ENCODE data around the gene ASAP2.

DNA sequence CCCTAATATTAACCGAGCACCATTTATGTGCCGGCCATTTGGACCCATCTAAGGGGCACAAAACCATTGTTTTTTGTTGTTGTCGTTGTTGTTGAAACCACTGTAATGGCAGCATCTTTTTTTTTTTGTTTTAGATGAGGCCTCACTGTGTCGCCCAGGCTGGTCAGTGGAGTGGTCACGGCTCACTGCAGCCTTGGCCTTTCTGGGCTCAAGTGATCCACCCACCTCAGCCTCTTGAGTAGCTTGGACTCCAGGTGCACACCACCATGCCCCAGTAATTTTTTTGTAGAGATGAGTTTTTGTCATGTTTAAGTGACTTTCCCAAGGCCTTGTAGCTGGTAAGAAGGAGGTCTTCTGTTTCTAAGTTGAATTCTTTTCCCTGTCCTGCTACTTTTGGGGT, 33.0 kb downstream of the ASAP2 start:
- TF ChIP-seq, protein P1, sequence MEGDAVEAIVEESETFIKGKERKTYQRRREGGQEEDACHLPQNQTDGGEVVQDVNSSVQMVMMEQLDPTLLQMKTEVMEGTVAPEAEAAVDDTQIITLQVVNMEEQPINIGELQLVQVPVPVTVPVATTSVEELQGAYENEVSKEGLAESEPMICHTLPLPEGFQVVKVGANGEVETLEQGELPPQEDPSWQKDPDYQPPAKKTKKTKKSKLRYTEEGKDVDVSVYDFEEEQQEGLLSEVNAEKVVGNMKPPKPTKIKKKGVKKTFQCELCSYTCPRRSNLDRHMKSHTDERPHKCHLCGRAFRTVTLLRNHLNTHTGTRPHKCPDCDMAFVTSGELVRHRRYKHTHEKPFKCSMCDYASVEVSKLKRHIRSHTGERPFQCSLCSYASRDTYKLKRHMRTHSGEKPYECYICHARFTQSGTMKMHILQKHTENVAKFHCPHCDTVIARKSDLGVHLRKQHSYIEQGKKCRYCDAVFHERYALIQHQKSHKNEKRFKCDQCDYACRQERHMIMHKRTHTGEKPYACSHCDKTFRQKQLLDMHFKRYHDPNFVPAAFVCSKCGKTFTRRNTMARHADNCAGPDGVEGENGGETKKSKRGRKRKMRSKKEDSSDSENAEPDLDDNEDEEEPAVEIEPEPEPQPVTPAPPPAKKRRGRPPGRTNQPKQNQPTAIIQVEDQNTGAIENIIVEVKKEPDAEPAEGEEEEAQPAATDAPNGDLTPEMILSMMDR (IDR thresholded peaks at IDR 0.05), result no peak
- TF ChIP-seq POLR2A (IDR thresholded peaks at IDR 0.05) (no peak), POLR2AphosphoS5 (IDR thresholded peaks at IDR 0.05) (no peak)
